ENCODE measurements around the gene KEL.

The KEL gene

DNA sequence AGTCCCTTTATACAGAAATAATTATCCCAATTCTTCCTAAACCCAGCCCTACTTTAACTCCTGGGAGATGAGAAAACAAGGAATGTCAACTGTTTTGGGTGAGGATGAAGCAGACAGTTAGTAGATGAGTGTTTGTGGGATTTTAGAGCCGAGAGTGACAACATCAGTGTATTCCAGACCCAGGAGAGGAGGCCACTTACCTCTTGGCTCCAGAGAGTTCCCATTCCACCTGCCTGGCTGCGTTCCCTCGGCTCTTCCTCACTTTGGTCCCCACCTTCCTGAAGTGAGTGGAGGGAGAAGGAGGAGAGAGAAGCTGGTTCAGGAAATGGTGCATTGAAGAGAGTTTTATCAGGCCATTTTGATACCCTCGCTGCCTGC is 579 bp downstream of the KEL start:
- no peak for DNase-seq

DNA sequence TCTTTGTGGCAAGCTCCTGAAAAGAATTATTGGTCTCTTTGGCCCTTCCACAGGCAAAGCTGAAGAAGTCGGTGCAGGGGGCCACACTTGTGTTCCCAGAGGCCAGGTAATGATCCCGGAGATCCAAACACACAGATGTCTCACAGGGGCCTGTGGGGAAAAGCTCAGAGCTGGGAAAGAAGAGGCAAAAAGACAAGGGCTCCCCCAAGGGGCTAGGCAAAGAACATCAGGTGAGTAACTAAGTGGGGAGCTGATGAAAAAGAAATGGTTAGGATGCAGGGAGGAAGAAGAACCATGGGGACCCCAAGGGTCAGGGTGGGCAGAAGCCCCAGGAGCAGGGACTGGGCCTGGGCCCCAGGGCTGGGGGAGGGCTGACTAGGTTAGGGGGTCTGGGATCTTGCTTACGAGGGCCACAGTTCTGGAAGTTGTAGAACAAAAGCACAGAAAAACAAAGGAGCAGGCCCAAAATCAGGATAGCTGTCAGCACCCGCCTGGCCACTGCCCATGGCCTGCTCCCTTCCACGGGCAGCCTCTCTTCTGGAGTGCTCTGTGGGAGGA is 1.1 kb downstream of the KEL start:
- no peak for DNase-seq

DNA sequence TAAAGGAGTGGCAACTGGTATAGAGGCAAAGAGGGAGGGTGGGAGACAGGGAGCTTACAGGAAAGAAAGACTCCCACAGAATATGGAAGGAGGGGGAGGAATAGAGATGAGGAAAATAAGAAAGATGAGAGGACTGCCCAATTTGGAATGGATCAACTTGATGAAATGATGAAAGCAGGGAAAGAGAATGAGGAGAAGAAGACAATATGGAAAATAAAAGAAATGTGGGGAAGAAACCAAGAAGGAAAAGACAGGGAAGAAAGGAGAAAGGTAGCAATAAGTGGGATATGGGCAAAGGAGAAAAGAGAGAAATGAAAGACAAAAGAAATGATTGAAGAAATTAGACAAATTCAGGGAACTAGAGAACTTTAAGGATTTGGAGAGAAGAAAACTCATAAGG is 3.0 kb downstream of the KEL start:
- no peak for DNase-seq

DNA sequence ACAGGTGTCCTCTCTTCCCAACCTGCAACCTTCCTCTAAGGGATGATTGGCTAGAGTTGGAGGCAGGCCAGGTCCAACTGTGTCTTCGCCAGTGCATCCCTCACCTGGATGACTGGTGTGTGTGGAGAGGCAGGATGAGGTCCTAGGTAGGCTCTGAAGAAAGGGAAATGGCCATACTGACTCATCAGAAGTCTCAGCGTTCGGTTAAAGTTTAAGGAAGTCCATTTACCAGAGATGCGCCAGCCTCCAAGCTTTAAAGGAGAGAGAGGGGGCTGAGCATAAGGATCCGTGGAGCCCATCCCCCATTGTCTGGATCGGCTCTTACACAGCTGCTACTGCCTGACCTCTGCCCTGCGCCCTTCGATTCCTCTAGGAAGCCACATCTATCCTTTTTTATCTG is 4.4 kb downstream of the KEL start:
- no peak for DNase-seq

DNA sequence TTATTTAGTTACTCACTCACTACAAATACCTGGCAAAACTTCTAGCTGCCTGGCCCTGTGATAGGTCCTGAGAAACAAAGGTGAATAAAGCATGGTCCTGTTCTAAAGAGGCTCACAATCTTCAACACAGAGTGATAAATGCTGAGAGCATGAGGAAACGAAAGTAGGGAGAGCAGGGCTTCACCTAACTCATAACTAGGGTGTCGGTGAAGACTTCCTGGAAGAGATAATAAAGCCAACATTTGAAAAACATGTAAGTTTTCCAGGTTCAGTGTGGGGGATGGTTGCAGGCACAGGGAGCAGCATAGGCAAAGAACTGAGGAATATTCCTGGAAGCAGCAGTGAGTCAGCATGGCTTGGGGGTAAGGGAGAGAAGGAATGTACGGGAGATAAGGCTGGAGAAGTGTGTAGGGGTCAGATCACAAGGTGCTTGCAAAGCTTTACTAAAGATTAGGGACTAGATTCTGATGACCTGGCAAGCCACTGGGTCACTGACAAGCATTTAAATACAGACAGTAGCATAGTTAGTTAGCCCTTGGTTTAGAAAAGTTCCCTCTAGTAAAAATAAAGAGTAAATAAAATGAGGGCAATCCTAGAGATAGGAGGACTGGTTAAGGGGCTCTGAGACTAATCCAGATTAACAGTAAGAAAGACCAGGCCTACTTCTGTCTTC is 5.1 kb downstream of the KEL start:
- DNase-seq = no peak

DNA sequence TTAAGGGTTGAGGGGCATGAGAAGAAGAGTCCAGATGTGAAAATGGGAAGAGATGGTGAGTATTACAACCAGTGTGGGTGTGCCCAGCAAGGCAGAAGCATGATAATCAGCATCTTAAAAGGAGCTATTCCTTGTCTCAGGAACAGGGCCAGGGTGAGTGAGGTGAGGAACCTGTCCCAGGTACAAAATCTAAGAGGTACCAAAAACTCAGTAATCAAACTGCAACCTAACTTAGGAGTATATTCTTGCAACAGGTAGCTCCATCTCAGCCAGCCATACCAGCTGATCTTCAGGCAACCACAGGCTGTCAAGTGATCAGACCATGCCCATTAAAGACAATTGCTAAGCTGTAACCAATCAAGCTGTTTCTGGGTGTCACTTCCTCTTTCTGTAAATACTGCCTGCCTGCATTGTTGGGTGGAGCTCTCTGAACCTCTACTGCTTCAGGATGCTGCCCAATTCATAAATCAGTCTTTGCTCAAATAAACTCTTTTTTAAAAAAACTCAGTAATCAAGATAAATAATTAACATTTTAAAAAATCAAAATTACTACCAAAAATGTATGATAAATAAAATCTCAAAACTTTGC is 7.4 kb downstream of the KEL start:
- DNase-seq = no peak

DNA sequence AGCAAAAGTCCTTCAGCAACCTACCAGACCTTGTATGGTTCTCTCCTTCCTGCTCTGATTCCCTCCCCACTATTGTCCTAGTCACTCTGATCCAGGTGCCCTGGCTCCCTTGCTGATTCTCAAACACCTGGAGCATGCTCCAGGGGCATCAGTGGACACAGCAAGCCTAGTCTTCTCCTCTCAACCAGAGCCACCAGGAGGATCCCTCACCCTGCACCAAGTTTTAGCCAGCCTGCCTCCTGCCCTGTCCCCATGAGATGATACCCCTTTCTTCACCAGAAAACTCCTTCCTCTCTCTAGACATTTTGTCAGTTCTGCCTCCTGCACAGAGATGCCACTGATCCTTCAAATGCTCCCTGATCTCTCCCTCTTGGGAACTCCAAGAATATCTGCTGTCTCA is 11.9 kb downstream of the KEL start:
- no peak for DNase-seq

DNA sequence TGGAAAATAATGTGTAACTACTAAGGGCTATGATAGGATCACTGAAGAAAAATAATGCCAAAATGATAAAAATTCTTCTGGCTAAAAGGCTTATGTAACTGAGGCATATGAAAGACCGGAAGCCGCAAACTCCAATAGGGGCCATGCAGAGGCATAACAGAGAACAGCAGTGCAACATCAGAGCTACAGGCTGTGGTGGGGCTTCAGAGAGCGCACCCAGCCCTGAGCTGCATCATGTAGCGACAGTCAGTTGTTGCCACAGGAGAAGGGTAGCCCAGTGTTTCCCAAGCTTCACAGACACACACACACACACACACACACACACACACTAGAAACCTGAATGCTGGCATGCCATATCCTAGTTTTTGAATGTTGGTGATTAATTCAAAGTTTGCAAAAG is 13.6 kb downstream of the KEL start:
- DNase-seq = no peak

DNA sequence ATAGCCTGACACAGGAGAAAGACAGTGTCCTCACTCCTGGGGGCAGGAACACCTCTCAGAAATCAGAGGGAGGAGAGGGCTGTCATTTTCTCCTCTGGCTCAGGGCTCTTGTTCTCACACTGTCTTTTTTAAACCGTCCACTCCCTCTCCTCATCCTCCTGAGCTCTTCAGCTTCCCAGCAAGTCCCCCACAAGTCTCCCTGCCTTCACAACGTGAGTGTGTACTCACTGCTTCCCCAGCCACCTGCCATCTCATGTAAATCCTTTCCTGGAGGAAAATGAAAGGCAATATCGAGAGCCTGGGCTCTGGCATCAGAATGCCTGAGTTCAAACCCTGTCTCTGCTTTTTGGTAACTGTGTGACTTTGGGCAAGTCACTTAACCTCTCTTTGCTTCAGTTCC is 17.2 kb downstream of the KEL start:
- no peak for DNase-seq

DNA sequence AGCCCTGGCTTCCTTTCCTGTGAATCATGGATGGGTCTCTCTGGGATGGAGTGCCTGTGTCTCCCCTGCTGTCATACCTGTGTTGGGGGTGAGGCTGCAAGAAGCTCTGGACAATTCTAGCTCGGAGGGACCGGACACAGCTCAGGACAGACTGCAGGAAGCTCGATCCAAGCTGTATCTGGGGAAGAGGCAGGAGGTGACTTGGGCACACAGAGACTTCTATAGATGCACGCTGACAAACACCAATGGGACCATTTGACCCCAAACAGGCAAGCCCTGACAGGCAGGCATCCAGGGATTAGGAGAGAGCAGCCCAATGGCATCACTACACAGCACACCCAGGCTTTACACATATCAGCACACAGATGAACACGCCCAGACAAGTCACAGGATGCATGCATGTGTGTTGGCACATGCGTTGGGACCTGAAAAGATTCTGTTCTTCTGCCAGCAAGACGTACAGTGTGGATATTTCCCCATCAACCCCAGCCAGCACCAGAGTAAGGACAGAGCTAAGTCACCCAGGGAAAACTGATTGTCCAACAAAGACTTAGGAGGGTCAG is 18.4 kb downstream of the KEL start:
- DNase-seq = no peak

DNA sequence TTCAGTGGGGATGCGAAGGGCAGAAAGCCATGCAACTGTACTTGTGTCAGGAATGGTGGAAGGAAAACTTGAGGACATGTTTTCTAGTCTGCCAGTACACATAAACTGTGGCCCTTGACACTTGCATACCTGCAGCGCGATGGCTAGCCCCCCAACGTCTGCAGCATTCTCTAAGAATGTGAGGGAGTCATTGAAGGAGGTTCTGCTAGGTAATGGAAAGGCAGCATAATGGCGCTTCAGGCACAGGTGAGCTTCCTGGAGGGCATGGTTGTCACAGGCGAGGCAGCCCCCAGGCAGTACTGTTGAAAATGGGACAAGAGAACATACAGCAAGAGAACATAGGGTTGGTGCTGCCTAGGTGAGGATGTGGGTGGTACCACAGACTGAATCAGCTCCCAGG is 19.4 kb downstream of the KEL start:
- no peak for DNase-seq

DNA sequence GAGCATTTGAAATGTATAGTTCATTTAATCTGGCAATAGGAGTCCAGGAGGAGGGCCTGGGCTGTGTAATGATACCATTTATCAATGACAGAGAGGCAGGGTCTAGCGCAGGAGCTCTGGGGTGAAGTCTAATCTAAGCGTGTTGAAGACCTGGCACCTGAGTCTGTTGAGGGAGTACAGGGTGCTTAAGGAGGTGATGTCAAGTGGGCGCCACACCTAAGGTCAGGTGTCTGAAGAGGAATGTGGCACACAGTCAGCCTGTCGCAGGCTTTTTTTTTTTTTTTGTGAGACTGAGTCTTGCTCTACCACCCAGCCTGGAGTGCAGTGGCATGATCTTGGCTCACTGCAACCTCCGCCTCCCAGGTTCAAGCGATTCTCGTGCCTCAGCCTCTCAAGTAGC is 20.6 kb downstream of the KEL start:
- no peak for DNase-seq

DNA sequence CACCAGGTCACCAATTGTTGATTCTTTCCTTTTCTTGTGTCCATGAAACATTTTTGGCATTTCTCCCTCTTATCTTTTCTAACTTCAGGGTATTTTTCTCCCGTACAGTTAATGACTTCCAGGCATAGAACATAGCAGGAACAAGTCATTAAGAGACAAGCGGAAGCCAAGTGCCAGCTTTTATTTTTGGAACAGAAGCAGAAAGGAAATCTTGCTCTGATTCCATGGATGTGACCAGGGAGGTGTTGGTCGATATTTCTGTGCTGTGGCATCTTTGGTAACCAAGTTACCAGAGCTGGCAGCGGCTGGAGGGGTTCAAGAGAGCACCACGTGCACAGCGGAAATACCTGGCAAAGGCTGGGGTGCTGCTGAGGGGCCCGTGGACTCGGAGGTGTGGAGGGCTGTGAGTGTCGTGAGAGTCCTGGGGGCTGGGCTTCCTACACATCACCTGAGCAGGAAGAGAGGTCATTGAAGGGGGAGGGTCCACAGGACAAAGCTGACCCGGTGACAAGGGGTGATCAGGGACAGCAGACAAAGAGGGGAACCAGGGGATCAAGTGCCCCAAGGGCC is 21.1 kb downstream of the KEL start:
- DNase-seq = no peak

DNA sequence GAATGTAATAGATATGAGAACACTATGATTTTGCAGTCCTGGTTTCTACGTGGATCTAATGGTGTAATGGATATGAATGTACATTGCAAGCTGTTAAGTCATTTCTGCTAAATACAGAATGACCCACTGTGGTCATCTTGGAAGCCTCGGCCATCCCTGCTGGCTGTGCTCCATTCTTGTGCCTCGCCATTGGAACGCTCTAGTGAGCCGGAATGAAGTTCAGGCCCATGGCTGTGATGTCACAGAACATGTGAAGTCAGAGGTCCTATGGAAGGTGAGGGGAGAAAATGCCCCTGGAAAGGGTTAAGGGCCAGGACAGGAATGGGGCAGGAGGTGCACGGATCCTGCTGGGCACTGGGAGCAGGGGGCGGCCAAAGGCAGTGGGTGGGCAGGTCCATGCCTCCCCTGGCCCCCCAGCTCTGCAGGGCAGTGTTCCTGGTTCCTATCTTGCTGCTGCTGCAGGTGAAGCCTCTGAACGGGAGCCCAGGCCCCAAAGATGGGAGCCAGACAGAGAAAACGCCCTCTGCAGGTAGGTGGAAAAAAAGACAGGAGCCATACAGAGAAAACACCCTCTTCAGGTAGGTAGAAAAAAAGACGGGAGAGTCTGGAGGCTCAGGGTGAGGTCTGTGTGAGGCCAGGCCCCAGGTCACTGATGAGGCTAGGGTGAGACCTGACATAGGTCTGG is 22.8 kb downstream of the KEL start, which contains the start of gene LLCFC1:
Gene LLCFC1, plus strand, starts transcription at position 259 of the 685 bp plus-strand sequence. Its CDS starts 138 bp downstream, at position 397.
- DNase-seq = no peak

DNA sequence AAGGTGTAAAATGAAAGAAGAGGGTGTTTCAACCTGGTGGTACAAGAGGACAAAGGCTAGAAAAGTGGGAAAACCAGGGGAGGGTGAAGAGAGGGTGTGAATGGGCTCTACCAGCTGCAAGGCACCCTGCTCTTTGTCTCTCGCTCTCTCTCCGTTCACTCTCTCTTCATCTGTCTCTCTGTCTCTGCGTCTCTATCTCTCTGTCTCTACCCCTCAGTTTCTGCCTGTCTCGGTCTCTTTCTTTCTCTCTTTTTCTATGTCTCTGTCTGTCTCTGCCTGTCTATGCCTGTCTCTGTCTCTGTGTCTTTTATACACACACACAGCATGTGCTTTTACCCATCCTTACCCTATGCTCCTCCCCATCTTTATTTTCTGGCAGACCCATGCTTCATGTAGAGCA is 23.6 kb downstream of the KEL start:
- DNase-seq = no peak

DNA sequence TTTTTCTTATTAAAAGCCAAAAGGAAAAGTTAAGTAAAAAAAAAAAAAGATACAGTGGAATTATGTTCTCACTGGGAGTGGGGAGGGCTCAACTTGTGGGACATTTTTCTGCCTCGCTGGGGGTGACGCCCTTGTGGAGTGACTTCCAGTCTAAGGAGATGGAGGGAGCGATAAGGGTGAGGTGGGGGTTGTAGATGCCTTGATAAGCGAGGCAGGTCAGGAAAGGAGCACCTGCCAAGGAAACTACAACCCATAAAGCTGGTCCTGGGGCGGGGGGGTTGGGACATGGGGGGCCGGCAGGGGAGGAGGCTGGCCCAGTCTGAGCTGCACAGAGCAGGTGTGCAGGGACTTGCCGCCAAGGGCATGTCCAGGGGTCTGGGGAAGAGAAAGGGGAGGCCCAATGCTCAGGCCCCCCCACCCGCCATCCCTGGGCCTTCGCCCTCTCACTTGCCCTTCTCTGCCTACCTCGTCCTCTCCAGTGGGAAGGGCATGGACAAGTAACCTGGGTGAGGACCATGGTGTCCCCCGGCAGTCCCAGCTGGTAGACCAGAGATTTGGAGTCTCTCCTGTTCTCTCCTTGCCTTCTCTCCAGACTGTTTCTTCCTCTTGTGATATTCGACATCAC is 26.1 kb downstream of the KEL start:
- DNase-seq = no peak

DNA sequence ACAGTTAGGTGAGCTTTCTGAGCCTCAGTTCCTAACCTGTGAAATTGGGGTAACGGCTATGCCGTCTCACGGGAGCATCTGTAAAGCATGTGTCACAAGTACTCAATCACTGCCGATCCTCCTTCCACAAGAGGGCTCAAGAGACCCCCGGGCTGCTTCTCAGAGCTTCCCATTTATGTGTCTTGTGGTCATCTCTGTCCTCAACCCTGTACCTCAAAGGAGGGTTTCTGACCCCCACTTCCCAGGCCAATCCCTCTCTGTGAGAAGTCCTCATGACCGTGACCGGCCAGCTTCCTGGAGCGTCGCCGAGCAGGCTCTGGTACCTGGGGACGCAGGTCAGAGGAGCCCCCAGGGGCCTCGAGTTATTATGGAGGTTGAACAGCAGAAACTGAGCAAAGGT is 28.1 kb downstream of the KEL start:
- no peak for DNase-seq

DNA sequence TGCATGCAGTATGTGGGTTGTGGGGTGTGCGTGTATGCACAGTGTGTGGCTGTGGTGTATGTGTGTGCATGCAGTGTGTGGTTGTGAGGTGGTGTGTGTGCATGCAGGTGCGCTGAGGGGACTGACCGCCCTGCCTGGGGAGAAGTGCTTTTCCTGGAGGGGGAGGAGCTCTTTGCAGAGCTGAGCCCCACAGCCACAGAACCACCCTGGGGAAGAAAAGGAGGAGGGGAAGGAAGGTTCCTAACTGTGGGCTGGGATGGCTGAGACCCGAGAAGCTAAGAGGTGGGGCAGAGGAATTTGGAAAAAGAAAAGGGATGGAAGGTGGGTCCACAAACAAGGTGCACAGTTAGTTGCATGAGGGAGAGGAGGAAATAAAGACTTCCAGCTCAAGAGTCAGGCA is 28.5 kb downstream of the KEL start, which contains the start of gene TRPV5:
Gene TRPV5, minus strand, starts transcription at position 123 of the 400 bp plus-strand sequence. CDS start 287 bp downstream, outside the sequence.
- no peak for DNase-seq

DNA sequence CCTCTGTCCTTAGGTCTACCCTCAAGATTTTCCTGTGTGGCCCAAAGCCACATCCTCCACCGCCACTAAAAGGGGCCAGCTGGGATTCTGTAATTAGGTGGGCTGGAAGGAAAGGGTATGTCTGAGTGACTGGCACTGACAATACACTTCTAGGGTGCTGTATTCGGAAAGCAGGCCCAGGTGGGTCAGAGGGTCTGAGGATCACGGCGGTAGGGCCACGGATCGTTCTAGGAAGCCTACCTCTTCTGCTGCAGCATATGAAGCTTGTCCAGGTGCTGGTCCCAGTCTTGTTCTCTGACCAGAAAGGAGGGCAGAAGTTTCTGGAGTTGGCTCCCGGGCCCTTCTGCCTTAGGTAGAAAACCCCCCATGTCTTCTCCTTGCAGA is 29.1 kb downstream of the KEL start:
- DNase-seq = no peak

DNA sequence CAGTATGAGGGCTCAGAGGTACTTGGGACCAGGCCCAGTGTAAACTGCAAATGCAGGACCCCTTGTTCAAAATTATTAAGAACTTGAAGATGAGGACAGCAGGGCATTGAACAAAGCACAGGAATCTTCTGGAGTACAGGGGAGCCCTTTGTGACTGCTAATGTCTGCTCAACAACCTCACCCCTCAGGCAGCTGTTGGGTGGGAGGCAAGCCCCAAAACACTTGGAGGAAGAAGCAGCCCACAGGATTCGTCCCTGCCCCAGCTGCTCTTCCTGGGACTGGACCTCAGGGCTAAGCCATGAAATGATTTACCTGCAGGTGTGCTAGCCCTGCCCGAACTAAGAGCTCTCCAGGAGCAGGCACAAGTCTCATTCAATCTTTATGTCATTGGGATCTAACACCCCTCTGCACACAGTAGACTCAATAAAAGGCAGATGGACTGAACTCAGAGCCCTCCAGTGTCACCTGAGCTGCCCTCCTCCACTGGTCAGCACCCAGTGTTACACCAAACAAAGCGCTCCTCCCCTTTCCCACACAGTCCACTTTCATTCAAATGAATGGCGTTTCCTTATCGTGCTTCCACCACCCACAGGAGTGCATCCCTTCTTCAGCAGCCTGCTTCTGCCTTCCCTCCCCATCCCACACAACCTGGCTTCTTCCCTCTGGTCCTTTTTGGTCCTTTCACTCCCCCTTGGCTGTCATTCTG is 29.6 kb downstream of the KEL start:
- no peak for DNase-seq

DNA sequence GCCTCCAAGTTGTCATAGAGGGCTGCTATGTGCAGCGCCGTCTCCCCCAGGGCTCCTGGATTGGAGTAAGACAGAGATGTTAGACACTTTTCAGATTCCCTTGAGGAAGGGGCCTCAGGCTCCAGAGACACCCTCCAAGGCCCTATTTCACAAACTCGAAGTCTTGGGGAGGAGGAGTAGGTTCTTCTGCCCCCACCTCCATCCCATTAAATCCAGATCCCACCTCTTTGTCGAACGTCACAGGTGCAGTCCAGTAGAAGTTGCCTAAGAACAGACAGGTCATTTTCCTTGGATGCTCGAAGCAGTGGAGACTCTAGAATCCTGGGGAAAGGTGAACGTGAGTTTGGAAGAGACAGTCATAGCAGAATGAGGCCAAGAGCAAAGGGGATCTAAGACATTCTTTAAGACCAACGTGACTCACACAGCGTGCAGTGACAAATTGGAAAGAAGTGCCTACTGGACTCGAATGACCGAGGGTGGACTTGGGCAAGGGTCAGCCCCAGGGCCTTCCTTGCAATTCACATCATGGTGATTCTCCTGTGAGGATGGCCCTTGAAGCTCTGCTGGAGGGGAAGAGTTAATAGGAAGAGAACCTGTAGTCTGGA is 31.9 kb downstream of the KEL start:
- no peak for DNase-seq

DNA sequence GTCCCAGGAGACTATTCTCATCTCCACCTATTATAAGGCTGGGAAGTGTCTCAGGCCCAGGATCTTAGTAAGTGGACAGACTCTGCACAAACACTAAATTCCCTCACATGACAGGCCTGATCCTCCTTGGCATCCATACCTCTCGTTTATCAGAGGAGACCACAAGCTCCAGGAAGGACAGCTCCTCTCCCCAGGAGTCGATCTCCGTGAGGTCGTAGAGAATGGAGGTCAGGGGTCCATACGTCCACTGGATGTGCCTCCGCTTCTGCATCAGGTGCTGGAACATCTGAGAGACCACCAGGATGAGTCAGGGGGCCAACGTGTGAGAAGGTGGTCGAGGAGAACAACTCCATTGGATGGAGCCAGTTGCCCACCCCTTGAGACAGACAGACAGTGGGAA is 34.2 kb downstream of the KEL start:
- no peak for DNase-seq
